GM23248 (cell line): ENCODE data around the gene CARS1.

Experiments
- EZH2 ChIP-seq: fragments of 200-600 bp; sonication (generic); IDR thresholded peaks from 2 replicates; pipeline ENCODE4 v1.6.1; 2018; ENCODE audit warnings: antibody characterized with exemption, mild to moderate bottlenecking; ENCODE audit not compliant: insufficient read depth, poor library complexity, severe bottlenecking
- EZH2phosphoT487 ChIP-seq: fragments of 200-600 bp; sonication (generic); IDR thresholded peaks from 2 replicates; pipeline ENCODE4 v1.6.1; 2018; ENCODE audit warnings: antibody characterized with exemption, moderate library complexity, mild to moderate bottlenecking, low read depth; ENCODE audit not compliant: insufficient read depth

GRCh38 chr11:3037945-3038271 is 19.3 kb downstream of the CARS1 start:
- TF ChIP-seq EZH2phosphoT487 (no peak), EZH2 (no peak)
